SK-MEL-5 (cell line): Measurements from ENCODE around the gene PHF13. TPM values are rescaled to one million over a fixed set of nuclear protein-coding genes. Genes with fewer than 3 reads are reported as not detected.

Experiments used
- DNase-seq: peaks from one replicate; pipeline ENCODE4 v3.0.0-alpha.2; 2016; ENCODE audit warnings: low read depth, low spot score
- in situ Hi-C: cut with HindIII; loops from 2 replicates; pipeline ENCODE4 v1.10.0; 2016; ENCODE audit warnings: low sequenced_read_pairs, high pct_unique_total_duplicates, low pct_unique_long_range_greater_than_20kb
- total RNA-seq: library from RNA; depleted of rRNA; stranded (reverse); fragments of >200 nt; shearing (Covaris generic); gene quantifications from 2 replicates; pipeline ENCODE4 v1.2.3, GENCODE V29; 2014

PHF13 gene
- total RNA-seq, 1 experiment from 2014 or later, result 7.4 TPM

- no peak for DNase-seq
- in situ Hi-C loops, result no loop called here
These were observed 29.1 kb upstream of the PHF13 start for GRCh38 chr1:6584126-6585080.

GRCh38 chr1:6585081-6585722 is 28.3 kb upstream of the PHF13 start:
- no peak for DNase-seq
- in situ Hi-C loops, result no loop called here

- in situ Hi-C loops, result no loop called here
- DNase-seq, result no peak
These were observed 27.7 kb upstream of the PHF13 start for GRCh38 chr1:6585841-6586240.

- in situ Hi-C loops, result no loop called here
- no peak for DNase-seq
These were observed 27.1 kb upstream of the PHF13 start for GRCh38 chr1:6586404-6586816.

- in situ Hi-C loops, result no loop called here
- no peak for DNase-seq
These were observed 26.1 kb upstream of the PHF13 start for GRCh38 chr1:6587261-6588005.

GRCh38 chr1:6588128-6588892 is 25.2 kb upstream of the PHF13 start:
- no peak for DNase-seq
- in situ Hi-C loops, result no loop called here

- DNase-seq, result no peak
- in situ Hi-C loops, result no loop called here
These were observed 24.5 kb upstream of the PHF13 start for GRCh38 chr1:6588893-6589520.

- DNase-seq, result no peak
- in situ Hi-C loops, result no loop called here
These were observed 23.5 kb upstream of the PHF13 start for GRCh38 chr1:6590046-6590445.

GRCh38 chr1:6591222-6591621 is 22.3 kb upstream of the PHF13 start:
- in situ Hi-C loops, result no loop called here
- no peak for DNase-seq

- in situ Hi-C loops, result no loop called here
- DNase-seq, result no peak
These were observed 21.9 kb upstream of the PHF13 start for GRCh38 chr1:6591644-6592043.

GRCh38 chr1:6592441-6592840 is 21.1 kb upstream of the PHF13 start:
- in situ Hi-C loops, result no loop called here
- DNase-seq, result no peak

GRCh38 chr1:6592865-6593593 is 20.5 kb upstream of the PHF13 start:
- DNase-seq, result no peak
- in situ Hi-C loops, result no loop called here

- in situ Hi-C loops, result no loop called here
- DNase-seq, result no peak
These were observed 19.7 kb upstream of the PHF13 start for GRCh38 chr1:6593810-6594209.

GRCh38 chr1:6594977-6595740 is 18.4 kb upstream of the PHF13 start:
- no peak for DNase-seq
- in situ Hi-C loops, result no loop called here

GRCh38 chr1:6596351-6596750 is 17.2 kb upstream of the PHF13 start:
- DNase-seq, result no peak
- in situ Hi-C loops, result no loop called here
